ENCODE measurements around the gene LIN7A. TPM values are rescaled to one million over a fixed set of nuclear protein-coding genes. Genes with fewer than 3 reads are reported as not detected.
A peak's percentile ranks its signal among the peaks of the same experiment; 100 is the strongest.

Gene LIN7A
- total RNA-seq, 1 experiment from 2014 or later: 0.15 TPM

DNA sequence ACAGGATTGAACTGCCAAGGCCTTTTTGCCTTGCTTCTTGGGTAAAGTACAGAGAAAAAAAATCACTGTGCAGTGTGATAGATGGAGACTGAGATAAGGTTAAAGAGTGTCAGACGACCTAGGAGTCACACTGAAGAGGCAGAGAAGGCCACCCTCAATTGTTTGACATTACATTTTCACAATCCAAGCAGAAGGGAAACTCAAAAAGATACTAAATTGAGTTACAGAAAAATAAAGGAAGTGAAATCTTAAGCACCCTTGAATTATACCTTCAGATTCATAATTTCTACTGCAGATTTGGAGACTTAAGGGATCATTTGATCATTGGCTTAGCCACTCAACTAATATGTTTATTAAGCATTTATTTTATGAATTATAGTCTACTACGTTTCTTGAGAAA lies 123.9 kb downstream of the LIN7A start:
- H2AFZ ChIP-seq (ENCODE audit: low read length): peak overlapping the region; percentile 26; the same call in 1 of the 2 replicates
- H3K79me2 ChIP-seq (ENCODE audit: low read length): no peaks in the 10 kb centered on the region
- H3K27me3 ChIP-seq (ENCODE audit: low read length): no peaks in the 10 kb centered on the region
- H3K27ac ChIP-seq (ENCODE audit: low read length): no peak overlapping the region
- H3K36me3 ChIP-seq (ENCODE audit: insufficient read depth, low read length): no peaks in the 10 kb centered on the region
- no peaks in the 10 kb centered on the region for H4K20me1 ChIP-seq (ENCODE audit: insufficient read depth, low read depth, low read length)
- no peak for DNase-seq
- H3K9me3 ChIP-seq (ENCODE audit: low read length): no peaks in the 10 kb centered on the region
- H3K4me2 ChIP-seq (ENCODE audit: low read depth, low read length, poor library complexity, severe bottlenecking): no peak overlapping the region
- no peak overlapping the region for H3K4me3 ChIP-seq (ENCODE audit: low read length)
- peaks cover 47% of the 10 kb centered on the region for H3K4me1 ChIP-seq (ENCODE audit: low read length)
- no peak overlapping the region for H3K9ac ChIP-seq (ENCODE audit: low read length)
- no peaks in the 10 kb centered on the region for H3K9me2 ChIP-seq (replicated peaks; ENCODE audit: insufficient read depth, low read length)

DNA sequence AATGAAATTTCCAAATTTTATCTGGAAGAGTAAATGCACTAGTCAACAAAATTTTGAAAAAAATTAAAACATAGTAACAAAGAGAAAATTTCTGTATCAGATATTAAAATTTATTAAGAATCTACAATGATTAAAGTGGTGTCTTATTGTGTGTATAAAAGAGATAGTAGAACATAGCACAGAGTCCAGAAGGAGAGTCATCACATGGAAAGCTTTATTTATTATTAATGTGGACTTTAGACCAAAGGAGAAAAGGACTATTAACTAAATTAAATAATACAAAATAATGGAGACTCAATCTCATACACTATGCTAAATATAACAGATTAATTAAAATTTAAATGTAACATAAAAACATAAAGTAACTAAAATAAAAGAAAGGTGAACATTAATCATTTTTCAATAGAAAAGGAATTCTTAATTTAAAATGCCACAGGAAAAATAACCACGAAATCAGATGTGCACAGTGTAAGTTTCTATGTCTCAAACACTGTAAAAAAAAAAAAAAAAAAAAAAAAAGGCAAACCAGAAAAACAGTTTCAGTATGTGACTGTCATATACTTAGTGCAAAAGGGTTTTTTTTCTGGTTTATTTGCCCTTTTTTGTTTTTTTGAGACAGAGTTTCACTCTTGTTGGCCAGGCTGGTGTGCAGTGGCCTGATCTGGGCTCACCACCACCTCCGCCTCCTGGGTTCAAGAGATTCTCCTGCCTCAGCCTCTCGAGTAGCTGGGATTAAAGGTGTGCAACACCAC lies 125.6 kb downstream of the LIN7A start:
- H3K4me1 ChIP-seq (ENCODE audit: low read length): peaks cover 42% of the 10 kb centered on the region
- no peaks in the 10 kb centered on the region for H3K9me3 ChIP-seq (ENCODE audit: low read length)
- no peak overlapping the region for H3K4me2 ChIP-seq (ENCODE audit: low read depth, low read length, poor library complexity, severe bottlenecking)
- H3K4me3 ChIP-seq (ENCODE audit: low read length): no peak overlapping the region
- H2AFZ ChIP-seq (ENCODE audit: low read length): no peak overlapping the region
- DNase-seq: peak; percentile 20
- H4K20me1 ChIP-seq (ENCODE audit: insufficient read depth, low read depth, low read length): no peaks in the 10 kb centered on the region
- H3K27me3 ChIP-seq (ENCODE audit: low read length): no peaks in the 10 kb centered on the region
- no peaks in the 10 kb centered on the region for H3K9me2 ChIP-seq (replicated peaks; ENCODE audit: insufficient read depth, low read length)
- H3K36me3 ChIP-seq (ENCODE audit: insufficient read depth, low read length): no peaks in the 10 kb centered on the region
- no peaks in the 10 kb centered on the region for H3K79me2 ChIP-seq (ENCODE audit: low read length)
- H3K9ac ChIP-seq (ENCODE audit: low read length): no peak overlapping the region
- H3K27ac ChIP-seq (ENCODE audit: low read length): no peak overlapping the region

- no peaks in the 10 kb centered on the region for H3K79me2 ChIP-seq (ENCODE audit: low read length)
- H3K27me3 ChIP-seq (ENCODE audit: low read length): no peaks in the 10 kb centered on the region
- H3K4me2 ChIP-seq (ENCODE audit: low read depth, low read length, poor library complexity, severe bottlenecking): peak overlapping the region; percentile 44
- H2AFZ ChIP-seq (ENCODE audit: low read length): no peak overlapping the region; the same call in 1 of the 2 replicates
- H3K9me3 ChIP-seq (ENCODE audit: low read length): no peaks in the 10 kb centered on the region
- H4K20me1 ChIP-seq (ENCODE audit: insufficient read depth, low read depth, low read length): no peaks in the 10 kb centered on the region
- H3K9me2 ChIP-seq (replicated peaks; ENCODE audit: insufficient read depth, low read length): no peaks in the 10 kb centered on the region
- peaks cover 42% of the 10 kb centered on the region for H3K4me1 ChIP-seq (ENCODE audit: low read length)
- peak; percentile 16 for DNase-seq
- peak overlapping the region; percentile 70 for H3K27ac ChIP-seq (ENCODE audit: low read length)
- no peak overlapping the region for H3K4me3 ChIP-seq (ENCODE audit: low read length)
- no peaks in the 10 kb centered on the region for H3K36me3 ChIP-seq (ENCODE audit: insufficient read depth, low read length)
- H3K9ac ChIP-seq (ENCODE audit: low read length): peak overlapping the region; percentile 38
Measured at GRCh38 chr12:80810874-80811273, 126.9 kb downstream of the LIN7A start.

GRCh38 chr12:80807640-80808288 lies 130.0 kb downstream of the LIN7A start:
- no peaks in the 10 kb centered on the region for H3K9me2 ChIP-seq (replicated peaks; ENCODE audit: insufficient read depth, low read length)
- H3K27me3 ChIP-seq (ENCODE audit: low read length): no peaks in the 10 kb centered on the region
- H3K9me3 ChIP-seq (ENCODE audit: low read length): no peaks in the 10 kb centered on the region
- H3K4me2 ChIP-seq (ENCODE audit: low read depth, low read length, poor library complexity, severe bottlenecking): no peak overlapping the region
- DNase-seq: peak; percentile 36
- no peak overlapping the region for H2AFZ ChIP-seq (ENCODE audit: low read length)
- peaks cover 33% of the 10 kb centered on the region for H3K4me1 ChIP-seq (ENCODE audit: low read length)
- H3K9ac ChIP-seq (ENCODE audit: low read length): no peak overlapping the region
- no peaks in the 10 kb centered on the region for H4K20me1 ChIP-seq (ENCODE audit: insufficient read depth, low read depth, low read length)
- no peak overlapping the region for H3K27ac ChIP-seq (ENCODE audit: low read length)
- no peaks in the 10 kb centered on the region for H3K79me2 ChIP-seq (ENCODE audit: low read length)
- no peaks in the 10 kb centered on the region for H3K36me3 ChIP-seq (ENCODE audit: insufficient read depth, low read length)
- no peak overlapping the region for H3K4me3 ChIP-seq (ENCODE audit: low read length)

- H3K27ac ChIP-seq (ENCODE audit: low read length): no peak overlapping the region
- H3K4me2 ChIP-seq (ENCODE audit: low read depth, low read length, poor library complexity, severe bottlenecking): no peak overlapping the region
- no peaks in the 10 kb centered on the region for H3K27me3 ChIP-seq (ENCODE audit: low read length)
- no peak overlapping the region for H3K9ac ChIP-seq (ENCODE audit: low read length)
- H2AFZ ChIP-seq (ENCODE audit: low read length): no peak overlapping the region
- no peaks in the 10 kb centered on the region for H3K9me2 ChIP-seq (replicated peaks; ENCODE audit: insufficient read depth, low read length)
- peaks cover 18% of the 10 kb centered on the region for H3K4me1 ChIP-seq (ENCODE audit: low read length)
- DNase-seq: peak; percentile 14
- no peaks in the 10 kb centered on the region for H3K9me3 ChIP-seq (ENCODE audit: low read length)
- H3K36me3 ChIP-seq (ENCODE audit: insufficient read depth, low read length): no peaks in the 10 kb centered on the region
- H4K20me1 ChIP-seq (ENCODE audit: insufficient read depth, low read depth, low read length): no peaks in the 10 kb centered on the region
- H3K4me3 ChIP-seq (ENCODE audit: low read length): no peak overlapping the region
- no peaks in the 10 kb centered on the region for H3K79me2 ChIP-seq (ENCODE audit: low read length)
Measured at GRCh38 chr12:80805106-80805505, 132.6 kb downstream of the LIN7A start.

- H3K79me2 ChIP-seq (ENCODE audit: low read length): no peaks in the 10 kb centered on the region
- no peak overlapping the region for H2AFZ ChIP-seq (ENCODE audit: low read length)
- H3K9ac ChIP-seq (ENCODE audit: low read length): no peak overlapping the region
- peak; percentile 43 for DNase-seq
- no peak overlapping the region for H3K4me2 ChIP-seq (ENCODE audit: low read depth, low read length, poor library complexity, severe bottlenecking)
- no peaks in the 10 kb centered on the region for H3K36me3 ChIP-seq (ENCODE audit: insufficient read depth, low read length)
- no peaks in the 10 kb centered on the region for H4K20me1 ChIP-seq (ENCODE audit: insufficient read depth, low read depth, low read length)
- no peak overlapping the region for H3K4me3 ChIP-seq (ENCODE audit: low read length)
- H3K9me3 ChIP-seq (ENCODE audit: low read length): no peaks in the 10 kb centered on the region
- peaks cover 8% of the 10 kb centered on the region for H3K4me1 ChIP-seq (ENCODE audit: low read length)
- no peaks in the 10 kb centered on the region for H3K9me2 ChIP-seq (replicated peaks; ENCODE audit: insufficient read depth, low read length)
- no peaks in the 10 kb centered on the region for H3K27me3 ChIP-seq (ENCODE audit: low read length)
- no peak overlapping the region for H3K27ac ChIP-seq (ENCODE audit: low read length)
Measured at GRCh38 chr12:80802652-80803400, 134.9 kb downstream of the LIN7A start.

- Histone ChIP-seq H3K4me1 (ENCODE audit: low read length) (peaks cover 17% of the 10 kb centered on the region), H3K27ac (ENCODE audit: low read length) (no peak overlapping the region), H3K79me2 (ENCODE audit: low read length) (no peaks in the 10 kb centered on the region), H2AFZ (ENCODE audit: low read length) (no peak overlapping the region), H3K4me2 (ENCODE audit: low read depth, low read length, poor library complexity, severe bottlenecking) (no peak overlapping the region), H3K4me3 (ENCODE audit: low read length) (no peak overlapping the region), H3K9me2 (replicated peaks; ENCODE audit: insufficient read depth, low read length) (no peaks in the 10 kb centered on the region), H3K27me3 (ENCODE audit: low read length) (no peaks in the 10 kb centered on the region), H3K36me3 (ENCODE audit: insufficient read depth, low read length) (no peaks in the 10 kb centered on the region), H3K9me3 (ENCODE audit: low read length) (no peaks in the 10 kb centered on the region), H3K9ac (ENCODE audit: low read length) (no peak overlapping the region), H4K20me1 (ENCODE audit: insufficient read depth, low read depth, low read length) (no peaks in the 10 kb centered on the region)
- no peak for DNase-seq
Measured at GRCh38 chr12:80798281-80798680, 139.5 kb downstream of the LIN7A start.

DNA sequence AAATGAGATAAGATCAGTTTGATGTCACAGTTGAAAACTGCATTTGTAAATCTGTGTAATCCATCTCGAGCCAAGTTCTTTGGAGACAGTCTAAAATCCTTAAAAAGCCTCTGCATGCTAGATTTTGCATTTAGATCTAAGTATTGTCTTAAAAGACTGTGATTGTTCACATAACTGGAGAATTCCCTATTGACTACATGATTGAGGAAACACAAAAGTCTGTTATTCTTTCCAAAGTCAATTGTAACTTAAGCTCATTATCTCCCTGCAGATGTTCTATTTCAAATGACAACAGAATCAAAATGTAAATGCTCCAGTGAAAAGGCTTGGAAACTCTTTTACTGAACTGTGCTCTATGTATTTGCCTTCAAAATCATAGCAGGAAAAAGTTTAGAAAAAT lies 143.2 kb downstream of the LIN7A start:
- no peaks in the 10 kb centered on the region for H4K20me1 ChIP-seq (ENCODE audit: insufficient read depth, low read depth, low read length)
- no peaks in the 10 kb centered on the region for H3K79me2 ChIP-seq (ENCODE audit: low read length)
- H3K9me3 ChIP-seq (ENCODE audit: low read length): no peaks in the 10 kb centered on the region
- no peak overlapping the region for H3K9ac ChIP-seq (ENCODE audit: low read length)
- no peak overlapping the region for H3K4me2 ChIP-seq (ENCODE audit: low read depth, low read length, poor library complexity, severe bottlenecking)
- H3K9me2 ChIP-seq (replicated peaks; ENCODE audit: insufficient read depth, low read length): no peaks in the 10 kb centered on the region
- H3K4me1 ChIP-seq (ENCODE audit: low read length): peaks cover 10% of the 10 kb centered on the region
- H3K4me3 ChIP-seq (ENCODE audit: low read length): no peak overlapping the region
- no peaks in the 10 kb centered on the region for H3K27me3 ChIP-seq (ENCODE audit: low read length)
- DNase-seq: no peak
- no peak overlapping the region for H3K27ac ChIP-seq (ENCODE audit: low read length)
- H3K36me3 ChIP-seq (ENCODE audit: insufficient read depth, low read length): no peaks in the 10 kb centered on the region
- no peak overlapping the region for H2AFZ ChIP-seq (ENCODE audit: low read length)

Data from Karpas-422 (cell line).